HG02610 (cell line): ENCODE measurements around the gene TRAPPC2.

Source experiments
- ATAC-seq: cut with Tn5 transposase; IDR thresholded peaks from one replicate; pipeline ENCODE4 v1.9.1; 2021; ENCODE audit warnings: mild to moderate bottlenecking, moderate library complexity; ENCODE audit not compliant: unreplicated experiment

The TRAPPC2 gene

DNA sequence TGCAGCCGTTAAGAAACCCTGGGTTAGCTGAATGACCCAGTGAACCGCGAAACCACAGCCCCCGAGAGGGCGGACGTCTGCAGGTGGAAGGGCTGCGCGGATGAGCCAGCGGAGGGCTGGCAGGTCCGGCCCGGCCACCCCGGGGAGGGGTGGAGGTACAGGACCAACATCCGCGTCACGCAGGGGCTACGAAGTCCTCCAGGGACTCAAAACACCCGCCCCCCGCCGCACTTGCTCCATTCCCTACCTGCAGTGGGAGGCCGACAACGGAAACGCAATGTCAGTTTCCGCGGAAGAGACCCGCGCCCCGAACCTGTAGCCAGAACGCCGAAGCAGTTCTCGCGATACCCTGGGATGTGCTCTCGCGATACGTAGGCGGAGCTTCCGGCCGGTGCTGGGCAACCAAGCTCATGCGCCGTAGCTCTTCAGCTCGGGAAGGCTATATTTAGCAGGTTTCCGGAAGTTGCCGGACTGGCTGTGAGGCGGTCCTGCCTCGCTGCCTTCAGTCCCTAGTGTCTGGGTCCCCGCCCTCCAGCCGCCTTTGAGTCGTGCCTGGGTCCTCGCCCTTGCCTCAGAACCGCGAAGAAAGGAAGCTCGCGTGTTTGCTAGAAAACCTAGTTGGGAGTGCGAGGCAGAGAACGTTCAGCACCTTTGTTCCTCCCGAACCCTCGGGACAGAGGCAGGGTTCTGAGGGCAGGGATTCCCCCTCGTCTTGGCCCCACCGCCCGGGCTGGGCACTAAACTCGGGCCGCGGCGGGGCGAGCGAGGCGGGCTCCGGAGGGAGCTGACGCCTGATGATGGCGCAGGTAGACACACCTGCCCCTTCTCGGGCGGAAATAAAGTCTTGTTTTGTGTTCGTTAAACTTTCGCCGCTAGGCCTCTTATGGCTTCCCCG lies at the start of gene TRAPPC2, which contains the start of gene OFD1:
Gene TRAPPC2 (minus strand): TSS at position 343 of the 895 bp plus-strand sequence. CDS start 14,657 bp downstream, outside the sequence.
Gene OFD1 (plus strand): TSS at position 471 of the 895 bp plus-strand sequence. CDS start 324 bp downstream, at position 795.
- ATAC-seq: peak; percentile 91

DNA sequence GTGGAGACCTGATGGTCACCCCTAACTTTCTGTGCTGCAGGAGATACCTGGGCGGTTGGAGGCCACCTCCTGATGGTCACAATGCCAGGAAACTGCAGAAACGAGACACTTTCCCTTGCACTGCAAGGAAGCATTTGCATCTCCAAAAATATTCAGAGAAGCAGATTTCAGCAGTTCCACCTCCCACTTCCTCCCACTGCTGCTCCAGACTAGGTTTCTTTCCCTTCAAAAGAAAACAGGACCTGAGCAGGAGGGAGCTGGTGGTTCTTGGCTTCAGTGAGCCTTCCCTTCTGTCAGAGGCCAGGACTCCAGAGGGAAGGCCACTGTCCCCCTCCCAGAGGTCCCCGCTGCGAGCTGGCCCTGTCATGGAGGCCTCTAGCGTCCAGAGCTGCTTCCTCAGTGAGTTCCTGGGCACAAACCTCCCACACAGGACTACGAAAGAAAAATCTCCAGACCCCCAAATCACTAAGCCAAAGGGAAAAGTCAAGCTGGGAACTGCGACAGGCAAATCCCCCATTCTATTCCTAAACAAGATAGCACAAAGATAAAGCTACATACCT lies 46.5 kb upstream of the TRAPPC2 start:
- ATAC-seq: no peak

DNA sequence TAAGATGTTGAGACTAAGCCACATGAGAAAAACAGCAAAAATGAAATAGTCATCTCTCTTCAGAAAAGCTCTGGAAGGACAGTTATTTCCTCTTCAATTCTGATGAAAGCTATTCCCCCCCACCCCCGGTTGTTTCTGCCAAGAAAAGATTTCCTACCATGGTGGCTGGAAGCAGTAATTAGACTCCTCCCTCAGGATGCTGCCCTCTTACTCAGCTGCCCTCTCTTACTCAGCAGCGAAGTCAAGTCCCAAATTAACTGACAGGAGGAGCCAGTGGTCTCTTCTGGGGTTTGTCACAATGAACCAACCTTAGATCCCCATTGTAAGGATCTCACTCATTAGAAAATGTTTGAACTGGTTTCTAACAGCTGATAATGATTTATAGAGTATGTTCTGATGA lies 44.5 kb upstream of the TRAPPC2 start:
- no peak for ATAC-seq

DNA sequence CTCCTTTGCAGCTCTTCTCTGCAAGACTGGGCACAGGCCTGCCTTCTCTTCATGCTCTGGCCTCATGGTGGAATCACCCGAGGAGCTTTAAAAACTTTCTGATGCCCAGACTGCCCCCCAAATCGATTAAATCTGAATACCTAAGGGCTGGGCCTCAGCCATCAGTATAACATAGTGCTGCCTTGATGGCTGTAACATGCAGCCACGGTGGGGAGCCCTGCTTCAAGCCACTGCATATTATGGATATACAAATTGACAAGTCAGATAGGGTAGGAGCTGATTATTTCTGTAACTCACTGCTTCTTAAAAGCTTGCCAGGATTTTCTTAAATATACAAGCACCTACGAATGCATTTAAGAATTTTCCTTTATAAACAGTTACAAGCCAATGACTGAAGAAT lies 42.0 kb upstream of the TRAPPC2 start:
- no peak for ATAC-seq

DNA sequence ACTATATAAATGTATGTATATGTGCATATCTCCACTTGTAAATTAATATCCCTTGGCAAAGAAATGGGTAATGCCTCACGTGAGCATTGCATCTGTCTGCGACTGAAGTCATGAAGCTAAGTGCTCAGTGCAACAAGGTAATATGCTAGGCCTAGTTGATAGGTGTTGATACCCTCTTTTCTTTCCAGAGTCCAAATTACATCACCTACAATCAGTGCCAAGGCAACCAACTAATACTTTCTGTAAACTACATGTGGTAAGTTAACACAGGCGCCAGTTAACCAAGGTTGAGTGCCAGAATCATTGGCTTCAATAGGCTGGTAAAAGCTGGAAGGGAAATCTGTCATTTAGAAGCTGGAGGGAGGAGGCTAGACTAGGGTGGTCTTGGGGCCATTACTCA lies 41.4 kb upstream of the TRAPPC2 start:
- ATAC-seq: no peak

DNA sequence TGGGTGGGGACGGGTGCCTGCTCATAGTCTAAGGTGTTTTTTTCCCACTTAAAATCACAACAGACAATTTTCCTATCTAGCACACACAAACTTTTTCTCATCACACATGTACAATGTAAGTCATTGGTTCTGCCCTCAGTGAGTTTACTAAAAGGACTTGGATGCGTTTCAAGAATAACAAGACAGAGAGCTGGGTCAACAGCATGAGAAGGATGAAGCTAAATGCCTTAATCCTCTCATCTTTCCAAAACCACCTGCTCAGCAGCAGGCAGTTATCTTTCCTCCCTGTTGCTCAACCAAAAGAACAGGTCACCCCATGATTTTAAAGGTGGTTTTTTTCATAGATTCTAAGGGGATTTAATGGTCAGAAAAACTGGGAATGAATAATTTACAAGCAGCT lies 40.3 kb upstream of the TRAPPC2 start:
- no peak for ATAC-seq

DNA sequence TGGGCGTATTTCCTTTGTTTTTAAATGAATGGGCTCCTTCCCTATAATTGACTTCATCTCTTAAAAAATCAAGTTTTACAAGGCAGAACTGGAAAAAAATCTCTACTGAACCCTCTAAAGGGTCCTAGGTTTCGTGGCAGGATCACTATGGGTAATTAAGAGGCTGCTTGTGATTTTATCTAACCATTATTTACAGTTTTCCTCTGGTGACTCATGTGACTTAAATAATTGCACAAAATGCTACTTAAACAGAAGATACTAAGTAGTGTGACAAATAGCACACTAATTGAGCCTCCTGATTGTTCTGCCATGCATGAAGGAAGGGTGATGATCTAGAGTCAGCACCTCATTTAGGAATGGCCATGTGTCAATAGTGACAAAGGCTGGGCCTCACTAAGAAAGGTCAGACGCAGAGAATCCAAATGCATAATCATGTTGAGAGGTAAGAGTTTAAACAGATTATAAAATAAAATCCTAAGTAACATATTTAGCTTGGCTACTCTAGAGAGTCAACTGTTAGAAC lies 35.7 kb upstream of the TRAPPC2 start:
- no peak for ATAC-seq

DNA sequence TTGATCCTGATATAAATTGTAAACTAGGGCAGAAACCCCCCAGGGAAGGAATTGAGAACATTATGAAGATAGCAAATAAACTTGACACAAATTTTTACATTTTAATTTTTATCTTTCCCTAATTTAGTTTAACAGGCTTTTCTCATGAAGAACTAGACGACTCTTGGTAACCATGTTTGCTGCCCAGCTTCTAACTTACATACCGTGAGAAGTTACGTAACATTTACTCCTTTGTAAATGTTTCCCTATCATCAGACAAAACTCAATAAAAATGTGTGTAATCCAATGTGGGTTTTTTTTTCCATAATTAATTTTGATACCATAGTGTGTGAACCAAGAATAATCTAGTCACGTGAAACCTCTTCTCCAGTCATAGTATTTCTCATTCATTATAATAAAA lies 34.5 kb upstream of the TRAPPC2 start:
- no peak for ATAC-seq

DNA sequence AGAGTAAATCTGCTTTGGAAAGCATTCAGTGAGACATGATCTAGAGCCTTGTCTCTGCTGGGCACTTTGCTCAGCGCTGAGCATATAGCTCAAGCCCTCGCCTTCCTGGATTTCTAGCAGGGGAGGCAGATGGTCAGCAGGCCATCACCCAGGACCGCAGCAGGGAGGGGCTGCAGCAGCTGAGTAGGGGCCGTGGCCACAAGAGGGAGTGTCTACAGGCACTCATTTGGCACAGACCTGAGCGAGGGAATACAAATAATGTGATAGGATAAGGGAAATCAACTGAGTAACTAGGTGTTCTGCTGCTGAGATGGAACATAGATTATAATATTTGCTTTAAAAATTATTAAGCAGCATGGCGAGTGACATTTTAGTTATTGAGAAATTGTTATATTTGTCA lies 30.3 kb upstream of the TRAPPC2 start:
- no peak for ATAC-seq

DNA sequence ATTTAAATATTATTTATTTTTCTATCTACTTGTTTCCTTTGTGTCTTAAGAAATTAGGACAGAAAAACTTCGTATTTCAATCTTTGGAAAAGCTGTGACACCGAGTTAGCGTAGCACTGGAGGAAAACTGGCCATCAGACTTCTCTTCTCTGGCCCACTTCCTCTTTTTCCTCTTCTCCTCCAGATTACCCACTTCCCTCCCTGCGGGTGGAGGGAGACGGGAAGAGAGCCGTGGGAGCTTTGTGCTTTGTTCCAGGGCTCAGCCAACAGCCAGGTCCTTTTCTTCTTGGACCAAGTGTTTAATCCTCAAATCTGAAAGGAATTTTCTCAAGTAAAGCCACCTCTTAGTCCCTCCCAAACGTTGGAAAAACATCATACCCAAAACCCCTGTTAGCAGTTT lies 29.9 kb upstream of the TRAPPC2 start:
- no peak for ATAC-seq

DNA sequence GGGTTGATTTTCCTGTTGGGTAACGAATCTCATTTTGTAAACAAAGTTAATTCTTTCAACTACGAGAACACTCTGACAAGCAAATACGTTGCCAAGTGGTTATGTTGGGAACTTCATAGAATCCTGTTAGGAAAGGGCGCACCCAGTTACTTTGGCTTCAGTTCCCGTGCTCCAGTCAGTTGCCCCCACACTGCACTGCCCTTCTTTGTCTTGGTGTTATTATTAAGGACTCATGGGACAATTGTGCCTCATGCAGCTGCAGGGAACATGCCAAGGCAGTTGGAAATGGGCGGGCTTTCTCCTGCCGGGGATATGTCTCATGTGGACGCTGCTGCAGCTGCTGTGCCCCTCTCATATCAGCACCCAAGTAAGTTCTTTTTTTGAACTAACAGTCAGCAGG lies 29.1 kb upstream of the TRAPPC2 start:
- no peak for ATAC-seq

DNA sequence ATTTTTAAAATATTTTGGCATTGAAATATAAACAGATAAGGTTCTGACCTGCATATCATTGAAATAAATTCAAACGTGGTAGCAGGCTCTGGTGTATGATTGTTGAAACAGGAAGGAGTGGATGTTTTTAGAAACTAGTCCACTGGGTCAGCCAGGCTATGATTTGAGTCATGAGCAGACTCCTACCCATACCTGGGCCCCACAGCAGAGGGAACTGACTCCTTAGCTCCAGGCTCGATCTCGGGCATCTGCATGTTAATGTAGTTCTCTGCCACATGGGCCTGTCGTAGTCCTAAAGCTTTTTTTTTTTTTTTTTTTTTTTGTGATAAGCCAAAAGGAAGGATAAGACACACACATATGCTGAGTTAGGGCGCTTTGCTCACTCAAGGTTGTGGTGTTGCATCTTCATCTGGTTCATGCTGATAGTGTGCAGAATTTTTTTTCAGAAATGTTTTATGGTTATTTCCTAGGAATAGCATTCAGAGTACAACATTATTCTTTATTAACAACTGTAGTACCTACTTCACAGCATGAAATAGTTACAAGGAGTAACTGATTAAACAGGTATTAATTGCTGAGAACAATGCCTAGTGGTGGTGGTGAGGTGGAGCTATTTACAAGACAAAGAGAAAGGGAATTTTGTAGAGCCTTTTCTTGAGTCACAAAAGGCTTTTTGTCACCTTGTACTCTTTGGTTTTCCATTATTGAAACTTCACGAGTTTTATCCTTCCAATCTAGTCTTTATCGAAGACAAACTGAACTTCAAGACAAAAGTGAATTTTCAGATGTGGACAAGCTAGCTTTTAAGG lies 27.4 kb upstream of the TRAPPC2 start:
- ATAC-seq: peak; percentile 78

DNA sequence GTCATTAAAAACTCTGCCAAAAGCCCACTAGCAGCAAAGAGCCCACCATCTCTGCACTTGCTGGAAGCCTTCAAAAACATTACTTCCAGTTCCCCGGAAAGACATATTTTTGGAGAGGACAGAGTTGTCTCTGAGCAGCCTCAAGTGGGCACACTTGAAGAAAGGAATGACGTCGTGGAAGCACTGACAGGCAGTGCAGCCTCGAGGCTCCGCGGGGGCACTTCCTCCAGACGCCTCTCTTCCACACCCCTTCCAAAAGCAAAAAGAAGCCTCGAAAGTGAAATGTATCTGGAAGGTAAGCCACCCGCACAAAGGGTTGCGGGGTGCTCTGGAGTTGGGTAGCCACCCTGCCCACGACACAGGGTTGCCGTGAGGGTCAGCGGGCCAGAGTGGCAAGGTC lies 26.0 kb upstream of the TRAPPC2 start:
- ATAC-seq: no peak

DNA sequence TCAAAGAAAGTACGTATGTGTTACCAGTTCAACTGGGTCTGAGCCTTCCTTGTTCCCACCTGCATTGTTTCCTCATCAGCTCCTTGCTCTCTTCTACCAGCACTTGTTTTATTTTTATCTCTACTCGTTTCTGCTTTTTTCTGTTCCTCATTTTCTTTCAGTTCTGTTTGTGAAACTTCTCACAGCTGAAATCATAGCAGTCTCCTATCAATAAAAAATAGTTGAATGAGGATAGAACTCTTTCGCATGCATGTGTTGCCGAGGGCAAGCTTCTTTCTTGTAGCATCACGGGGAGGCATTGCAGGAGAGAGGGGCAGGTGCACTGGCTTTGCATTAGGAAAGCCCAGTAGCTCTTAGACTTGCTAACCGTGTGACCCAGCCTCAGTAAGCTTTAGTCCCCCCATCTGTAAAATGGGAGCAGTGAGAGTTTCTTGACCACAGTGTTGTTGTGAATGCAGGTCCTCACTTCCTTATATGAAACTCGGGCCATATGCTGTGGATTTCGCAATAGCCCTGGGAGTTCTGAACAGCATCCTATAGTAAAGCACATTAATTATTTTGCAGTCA lies 24.8 kb upstream of the TRAPPC2 start:
- peak; percentile 49 for ATAC-seq

DNA sequence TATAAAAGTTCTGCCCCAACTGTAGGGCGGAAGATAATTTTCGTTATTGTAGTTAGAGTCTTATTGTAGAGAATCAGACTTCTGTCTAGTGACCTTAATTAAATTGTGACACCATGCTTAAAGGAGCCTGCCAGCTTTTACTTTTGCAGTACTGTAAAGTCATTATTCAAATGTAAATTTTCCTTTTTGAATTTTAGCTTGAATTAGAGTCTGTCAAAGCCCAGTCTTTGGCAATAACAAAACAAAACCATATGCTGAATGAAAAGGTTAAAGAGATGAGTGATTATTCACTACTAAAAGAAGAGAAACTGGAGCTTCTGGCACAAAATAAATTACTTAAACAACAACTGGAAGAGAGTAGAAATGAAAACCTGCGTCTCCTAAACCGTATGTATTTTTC lies 22.0 kb upstream of the TRAPPC2 start:
- no peak for ATAC-seq

DNA sequence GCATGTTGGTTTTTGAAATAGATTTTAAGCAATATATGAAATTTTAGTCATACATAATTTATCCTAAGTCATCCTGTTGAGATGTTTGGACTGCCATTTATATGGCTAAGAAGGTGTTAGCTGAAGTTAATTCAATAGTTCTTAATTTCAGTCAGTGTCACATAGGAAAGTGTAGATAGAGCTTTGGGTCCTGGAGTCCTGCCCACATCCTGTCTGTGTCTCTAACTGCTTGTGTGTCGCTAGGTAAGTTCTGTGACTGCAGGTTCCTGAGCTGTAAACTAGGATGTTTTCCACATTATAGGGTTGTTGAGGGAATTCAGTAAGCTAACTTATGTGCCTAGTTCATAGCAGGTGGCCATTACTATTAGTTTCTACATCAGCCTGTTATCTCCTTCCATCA lies 20.8 kb upstream of the TRAPPC2 start:
- ATAC-seq: no peak

DNA sequence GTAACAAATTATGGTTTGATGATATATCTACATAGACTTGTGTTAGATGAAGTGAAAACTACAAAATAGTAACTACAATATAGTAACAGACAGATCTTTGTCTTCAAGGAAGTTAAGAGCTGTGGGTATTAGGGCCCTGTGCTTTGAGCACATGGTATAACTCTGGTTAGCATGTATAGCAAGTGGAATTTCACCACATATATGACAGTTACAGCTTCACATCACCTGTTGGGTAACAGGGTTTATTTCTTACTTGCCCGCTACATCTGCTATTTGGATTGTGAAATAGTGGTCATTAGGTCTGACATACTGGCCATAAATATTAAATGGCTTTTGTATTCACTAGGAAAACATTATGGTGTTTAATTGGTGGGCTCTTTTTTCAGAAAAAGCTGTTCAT lies 20.3 kb upstream of the TRAPPC2 start:
- no peak for ATAC-seq

DNA sequence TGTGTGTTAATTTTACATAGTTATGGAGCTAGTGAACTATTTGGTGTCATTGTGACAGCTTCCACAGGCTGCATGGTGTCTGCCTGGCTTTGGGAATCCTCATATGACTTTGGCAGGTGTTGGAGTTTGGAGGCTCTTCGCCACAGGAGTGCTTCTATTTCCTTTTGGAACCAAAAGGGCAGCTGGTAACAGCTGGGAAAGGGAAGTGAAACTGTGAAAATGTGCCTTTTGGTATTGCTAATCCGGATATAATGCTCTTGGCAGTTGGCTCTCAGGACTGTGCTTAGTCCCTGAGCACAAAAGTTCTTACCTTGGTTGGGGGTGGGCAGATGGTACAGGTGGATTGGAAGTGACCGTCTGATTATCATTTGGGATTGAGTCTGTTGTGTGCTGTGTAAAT lies 18.2 kb upstream of the TRAPPC2 start:
- ATAC-seq: peak; percentile 59

DNA sequence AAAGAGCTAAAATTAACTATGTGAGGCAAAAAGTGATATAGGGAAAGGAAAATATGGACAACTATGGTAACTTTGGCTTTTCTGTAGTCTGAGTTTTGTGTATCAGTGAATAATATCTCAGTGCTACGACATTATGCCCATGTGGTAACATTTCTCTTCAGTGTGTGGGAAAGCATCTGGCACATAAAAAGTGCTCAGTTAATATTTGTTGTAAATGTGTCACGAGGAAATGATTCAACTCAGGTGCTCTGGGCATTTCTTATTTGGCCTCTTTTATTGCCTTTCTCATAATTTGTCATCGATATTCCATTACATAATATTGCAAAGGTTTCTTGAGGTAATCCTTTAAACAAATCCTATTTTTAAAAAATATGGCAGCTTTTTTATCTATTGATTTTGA lies 17.7 kb upstream of the TRAPPC2 start:
- no peak for ATAC-seq

DNA sequence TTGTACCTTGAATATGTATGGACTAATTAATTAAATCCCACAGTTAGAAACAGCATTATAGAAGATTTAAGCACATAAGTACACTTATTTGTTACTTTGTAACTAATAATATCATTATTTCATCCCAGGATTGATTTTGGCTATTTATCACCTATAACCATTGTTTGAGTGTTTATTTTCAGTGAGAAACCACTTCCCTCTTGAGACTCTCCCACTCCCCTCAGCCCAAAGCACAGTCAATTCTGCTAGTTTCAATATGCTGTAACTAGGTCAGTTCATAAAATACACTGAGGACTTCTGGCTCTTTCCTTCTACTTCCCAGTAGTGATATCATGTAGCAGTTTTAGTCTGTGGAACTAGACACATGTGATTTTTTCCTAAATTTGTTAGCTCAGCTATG lies 16.4 kb upstream of the TRAPPC2 start:
- no peak for ATAC-seq

DNA sequence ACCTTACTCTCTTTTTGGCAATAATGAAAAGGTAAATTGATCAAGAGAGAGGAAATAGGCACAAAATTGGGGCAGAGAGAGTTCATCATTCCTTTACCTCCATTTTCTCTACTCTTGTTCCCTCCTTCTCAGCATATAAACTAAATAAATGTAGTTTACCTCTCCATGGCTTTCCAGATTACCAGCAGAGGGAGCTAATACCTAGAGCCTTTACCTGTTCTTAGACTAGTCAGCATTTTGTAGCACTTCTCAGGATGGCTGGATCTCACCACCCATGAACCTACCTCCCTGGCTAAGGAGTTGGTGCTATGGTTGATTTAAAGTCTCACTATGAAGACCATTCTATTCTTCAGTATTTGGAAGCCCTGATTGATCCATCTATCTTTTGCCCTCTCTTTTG lies 15.8 kb upstream of the TRAPPC2 start:
- ATAC-seq: no peak
